Measurements from ENCODE around the gene GNAT1. TPM values are rescaled to one million over a fixed set of nuclear protein-coding genes. Genes with fewer than 3 reads are reported as not detected.
"Not testable (repeated sequence)": the region's sequence is repeated elsewhere in the genome, so short reads cannot be mapped to it uniquely, and the experiment has no call there.

GNAT1 gene
- total RNA-seq, 2 experiments from 2014 or later = not detected

DNA sequence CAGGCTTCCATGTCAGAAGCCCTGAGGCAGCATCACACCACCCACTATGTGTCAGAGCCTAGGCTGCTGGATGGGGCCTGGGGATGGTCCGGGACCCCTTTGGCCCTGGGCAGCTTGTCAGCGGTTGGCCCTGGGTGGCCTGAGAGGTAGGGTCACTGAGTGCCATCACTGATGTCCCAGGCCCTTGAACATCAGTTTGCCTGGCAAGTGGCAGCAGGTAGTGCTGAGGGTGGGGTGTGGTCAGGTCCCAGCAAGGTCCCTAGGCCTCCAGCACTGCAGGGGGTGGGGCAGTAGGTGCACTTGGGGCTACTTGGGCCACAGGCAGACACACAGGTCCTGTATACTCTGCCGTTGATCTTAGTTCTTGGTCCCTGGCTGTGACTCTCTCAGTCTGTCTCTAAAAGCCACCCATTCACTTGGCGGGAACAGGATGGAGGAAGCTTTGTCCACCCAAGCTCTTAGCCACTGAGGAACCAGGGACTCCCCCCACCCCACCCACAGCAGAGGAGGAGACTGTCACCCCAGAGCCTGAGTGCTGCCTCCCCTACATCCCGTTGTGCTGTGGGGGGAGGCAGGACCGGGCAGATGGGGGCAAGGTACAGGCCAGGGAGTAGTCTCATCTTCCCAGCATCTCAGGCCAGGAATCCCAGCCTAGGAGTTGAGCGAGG lies 50.4 kb downstream of the GNAT1 start:
- intact Hi-C loops (cut with micrococcal nuclease) = no loop called here
- peak overlapping the region; percentile 23 for H3K4me3 Mint-ChIP-seq
- CTCF ChIA-PET = interaction anchor here (1.0 to 9.5 kb wide), 5 partner anchors 10 to 83 kb away, joined by 3 to 307 read pairs (median 5); partner anchors contain the start of gene GNAI2

DNA sequence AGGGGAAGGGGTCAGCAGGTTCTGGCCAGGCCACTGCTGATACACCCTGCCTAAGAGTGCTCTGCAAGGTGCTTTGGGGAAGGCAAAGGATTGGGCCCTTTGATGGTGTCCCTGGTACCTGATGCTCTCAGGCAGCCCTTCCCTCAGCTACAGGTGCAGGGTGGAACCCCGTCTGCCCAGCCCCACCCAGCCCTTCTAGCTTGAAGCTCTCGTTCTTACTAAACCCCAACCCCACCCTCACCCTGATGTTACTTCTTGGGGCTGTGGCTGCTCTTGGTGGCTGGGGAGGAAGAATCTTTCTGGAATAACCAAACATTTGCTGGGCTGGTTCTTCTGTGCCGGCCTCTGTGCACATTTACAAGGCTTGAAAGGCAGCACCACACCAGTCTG lies 51.0 kb downstream of the GNAT1 start:
- H3K36me3 Mint-ChIP-seq = peaks cover 15% of the 10 kb centered on the region
- no peaks in the 10 kb centered on the region for H3K27me3 Mint-ChIP-seq
- no peaks in the 10 kb centered on the region for H3K9me3 Mint-ChIP-seq
- H3K4me3 Mint-ChIP-seq = peak overlapping the region; percentile 69
- peaks cover 79% of the 10 kb centered on the region for H3K4me1 Mint-ChIP-seq (ENCODE audit: low read depth)
- peak overlapping the region; percentile 96 for H3K27ac Mint-ChIP-seq
- POLR2A ChIA-PET = interaction anchor here (2.6 kb wide), 1 partner anchor 15 kb away, joined by 8 read pairs; no protein-coding TSS in a partner anchor
- DNase-seq = peak; percentile 57
- CTCF ChIA-PET = interaction anchor here (1.5 to 9.5 kb wide), 4 partner anchors 11 to 82 kb away, joined by 5 to 307 read pairs (median 14); partner anchors contain the start of gene GNAI2
- intact Hi-C loops (cut with micrococcal nuclease) = no loop called here

More for the DNA sequence above, 50.4 kb downstream of the GNAT1 start:
- Mint-ChIP-seq H3K4me1 (ENCODE audit: low read depth) (peaks cover 74% of the 10 kb centered on the region), H3K36me3 (peaks cover 20% of the 10 kb centered on the region), H3K27me3 (no peaks in the 10 kb centered on the region), H3K27ac (peak overlapping the region; percentile 96), H3K9me3 (no peaks in the 10 kb centered on the region)
- POLR2A ChIA-PET = interaction anchor here (2.6 kb wide), 1 partner anchor 15 kb away, joined by 8 read pairs; no protein-coding TSS in a partner anchor
- peak; percentile 39 for DNase-seq

DNA sequence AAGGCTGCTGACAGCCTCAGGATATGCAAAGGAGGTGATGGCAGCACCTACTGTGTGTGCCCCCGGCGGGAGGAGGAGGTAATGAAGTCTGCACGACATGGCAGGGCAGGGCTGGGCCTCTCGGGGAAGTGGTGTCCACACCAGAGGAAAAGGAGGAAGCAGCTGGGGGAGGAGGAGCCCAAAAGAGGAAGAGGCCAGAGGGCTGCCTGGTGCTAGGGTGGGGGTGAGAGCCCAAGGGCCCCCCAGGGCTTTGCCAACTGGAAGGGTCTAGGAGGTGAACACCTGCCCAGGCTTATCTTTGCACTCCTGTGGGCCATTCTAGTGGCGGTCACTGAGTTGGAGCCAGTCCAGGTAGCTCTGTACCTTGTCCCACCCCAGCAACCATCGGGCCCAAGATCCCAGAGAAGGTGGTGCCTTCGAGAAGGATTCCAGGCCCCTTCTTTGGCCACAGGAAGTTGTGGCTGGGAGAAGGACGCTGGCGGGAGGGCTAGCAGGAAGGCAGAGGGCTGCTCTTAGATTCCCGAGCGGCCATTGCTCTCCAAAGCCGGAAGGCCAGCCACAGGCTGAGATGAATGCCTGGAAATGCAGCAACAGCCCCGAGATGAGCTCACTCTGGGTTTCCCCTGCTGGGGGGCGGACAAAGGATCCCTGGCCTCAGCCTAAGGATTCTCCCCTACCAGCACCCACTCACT lies 51.6 kb downstream of the GNAT1 start:
- CTCF ChIA-PET = interaction anchor here (0.7 to 9.5 kb wide), 6 partner anchors 11 to 81 kb away, joined by 3 to 307 read pairs (median 8); partner anchors contain the start of gene GNAI2
- DNase-seq = peak; percentile 77
- intact Hi-C loops (cut with micrococcal nuclease) = no loop called here
- H3K27me3 Mint-ChIP-seq = no peaks in the 10 kb centered on the region
- POLR2A ChIA-PET = interaction anchor here (1.0 to 2.6 kb wide), 4 partner anchors 9 to 94 kb away, joined by 3 to 8 read pairs (median 4); no protein-coding TSS in a partner anchor
- H3K27ac Mint-ChIP-seq = peak overlapping the region; percentile 96
- H3K4me3 Mint-ChIP-seq = peak overlapping the region; percentile 69
- no peaks in the 10 kb centered on the region for H3K9me3 Mint-ChIP-seq
- peaks cover 82% of the 10 kb centered on the region for H3K4me1 Mint-ChIP-seq (ENCODE audit: low read depth)
- H3K36me3 Mint-ChIP-seq = peaks cover 10% of the 10 kb centered on the region

DNA sequence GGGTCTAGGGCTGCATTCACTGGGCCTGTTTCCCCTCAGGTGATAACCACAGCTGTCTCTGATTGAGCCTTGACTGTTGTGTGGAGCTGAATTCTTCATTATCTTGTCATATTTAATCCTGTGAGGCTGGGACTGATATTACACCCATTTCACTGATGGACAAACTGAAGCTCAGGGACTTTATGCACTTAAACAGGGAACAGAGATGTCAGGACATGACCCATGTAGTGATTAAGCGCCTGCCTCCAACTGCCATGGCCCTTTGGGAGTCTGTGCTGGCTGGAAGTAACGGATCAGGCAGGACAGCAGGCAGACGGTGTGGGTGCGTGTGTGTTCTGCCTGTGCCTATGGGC lies 52.1 kb downstream of the GNAT1 start:
- intact Hi-C loops (cut with micrococcal nuclease) = no loop called here
- DNase-seq = no peak
- no peaks in the 10 kb centered on the region for H3K9me3 Mint-ChIP-seq
- peaks cover 82% of the 10 kb centered on the region for H3K4me1 Mint-ChIP-seq (ENCODE audit: low read depth)
- H3K27ac Mint-ChIP-seq = peak overlapping the region; percentile 96
- no peak overlapping the region for H3K4me3 Mint-ChIP-seq
- ChIA-PET CTCF (interaction anchor here (0.7 to 9.5 kb wide), 5 partner anchors 12 to 49 kb away, joined by 3 to 307 read pairs (median 12); partner anchors contain the start of gene GNAI2), POLR2A (interaction anchor here (1.0 to 1.3 kb wide), 3 partner anchors 8 to 94 kb away, joined by 3 to 5 read pairs (median 4); no protein-coding TSS in a partner anchor)
- H3K36me3 Mint-ChIP-seq = peaks cover 10% of the 10 kb centered on the region
- no peaks in the 10 kb centered on the region for H3K27me3 Mint-ChIP-seq

DNA sequence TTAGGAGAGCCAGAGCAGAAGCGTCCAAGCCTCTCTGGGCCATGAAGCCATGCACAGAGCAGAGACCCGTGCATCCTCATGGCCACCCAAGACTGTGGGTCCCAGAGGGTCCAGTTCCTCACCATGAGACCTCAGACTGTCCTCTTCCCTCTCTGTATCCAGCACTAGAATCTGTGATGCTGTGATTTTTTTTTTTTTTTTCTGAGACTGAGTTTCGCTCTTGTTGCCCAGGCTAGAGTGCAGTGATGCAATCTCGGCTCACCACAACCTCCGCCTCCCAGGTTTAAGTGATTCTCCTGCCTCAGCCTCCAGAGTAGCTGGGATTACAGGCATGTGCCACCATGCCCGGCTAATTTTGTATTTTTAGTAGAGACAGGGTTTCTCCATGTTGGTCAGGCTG lies 53.4 kb downstream of the GNAT1 start:
- H3K4me3 Mint-ChIP-seq; POLR2A ChIA-PET; H3K27me3 Mint-ChIP-seq; H3K9me3 Mint-ChIP-seq; intact Hi-C loops (cut with micrococcal nuclease); DNase-seq: not testable (repeated sequence)
- H3K27ac Mint-ChIP-seq = peak overlapping the region; percentile 96
- peaks cover 81% of the 10 kb centered on the region for H3K4me1 Mint-ChIP-seq (ENCODE audit: low read depth)
- CTCF ChIA-PET = interaction anchor here (5.6 to 9.5 kb wide), 2 partner anchors 13 to 50 kb away, joined by 24 to 307 read pairs; partner anchors contain the start of gene GNAI2
- peaks cover 11% of the 10 kb centered on the region for H3K36me3 Mint-ChIP-seq

DNA sequence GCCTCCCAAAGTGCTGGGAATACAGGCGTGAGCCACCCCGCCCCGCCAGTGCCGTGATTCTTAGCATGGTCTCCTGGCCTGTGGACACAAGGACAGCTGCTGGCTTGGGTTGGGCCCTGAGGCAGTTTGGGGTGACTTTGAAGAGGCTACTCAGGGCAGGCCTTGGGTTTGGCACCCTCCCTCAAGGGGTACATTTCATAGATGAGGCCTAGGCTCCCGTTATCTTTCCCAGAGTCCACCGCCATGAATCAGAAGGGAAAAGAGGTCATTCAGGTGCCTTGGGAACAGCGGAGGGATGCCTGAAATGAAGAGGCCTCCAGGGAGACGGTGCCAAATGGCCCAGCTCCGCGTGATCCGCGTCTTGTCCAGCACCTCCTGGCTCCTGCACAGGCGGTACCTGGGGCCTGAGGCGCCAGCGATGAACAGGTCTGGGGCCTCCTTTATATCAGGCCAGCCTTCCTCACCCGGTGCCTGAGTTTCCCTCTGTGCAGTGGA lies 53.9 kb downstream of the GNAT1 start:
- peaks cover 81% of the 10 kb centered on the region for H3K4me1 Mint-ChIP-seq (ENCODE audit: low read depth)
- peak overlapping the region; percentile 77 for H3K4me3 Mint-ChIP-seq
- no peaks in the 10 kb centered on the region for H3K9me3 Mint-ChIP-seq
- ChIA-PET POLR2A (no interaction called here), CTCF (interaction anchor here (5.6 to 9.5 kb wide), 2 partner anchors 14 to 51 kb away, joined by 24 to 307 read pairs; partner anchors contain the start of gene GNAI2)
- intact Hi-C loops (cut with micrococcal nuclease) = no loop called here
- peak overlapping the region; percentile 96 for H3K27ac Mint-ChIP-seq
- DNase-seq = no peak
- H3K36me3 Mint-ChIP-seq = peaks cover 14% of the 10 kb centered on the region
- no peaks in the 10 kb centered on the region for H3K27me3 Mint-ChIP-seq

DNA sequence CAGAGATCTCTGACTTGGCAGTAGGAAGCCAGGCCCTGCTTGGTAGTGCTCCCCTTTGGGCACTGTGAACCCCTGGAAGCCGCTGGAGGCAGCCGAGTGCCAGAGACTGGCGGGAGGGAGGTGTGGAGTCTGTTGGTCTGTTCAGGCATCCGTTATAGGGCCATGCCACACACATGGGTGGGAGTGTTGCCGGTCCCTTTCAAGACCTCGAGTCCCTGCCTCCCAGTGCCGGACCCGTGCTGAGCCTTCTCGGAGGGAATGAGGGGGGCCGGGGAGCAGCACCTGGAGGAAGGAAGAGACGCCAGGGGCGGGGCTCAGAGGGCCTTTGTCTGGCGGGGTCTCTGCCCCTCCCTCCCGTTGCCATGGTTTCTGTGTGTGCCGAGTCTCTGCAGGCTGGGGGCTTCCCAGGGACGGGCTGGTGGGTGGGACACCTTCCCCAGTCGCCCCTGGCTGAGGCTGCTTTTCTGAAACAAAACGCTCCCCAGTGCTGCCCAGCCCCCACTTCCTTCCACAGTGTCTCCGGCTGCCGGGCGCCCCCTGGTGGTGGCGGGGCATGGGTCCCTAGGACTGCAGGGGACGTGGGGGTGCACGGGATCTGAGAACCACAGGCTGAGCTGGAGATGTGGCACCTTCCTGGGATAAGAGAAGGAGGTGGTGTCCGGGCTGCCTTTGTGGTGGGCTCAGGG lies 54.6 kb downstream of the GNAT1 start:
- no peaks in the 10 kb centered on the region for H3K9me3 Mint-ChIP-seq
- H3K36me3 Mint-ChIP-seq = peaks cover 15% of the 10 kb centered on the region
- peak; percentile 96 for DNase-seq
- CTCF ChIA-PET = interaction anchor here (0.6 to 9.5 kb wide), 26 partner anchors 12 to 156 kb away, joined by 3 to 307 read pairs (median 7); partner anchors contain the start of genes GNAI2, GNAT1, HYAL3 and IFRD2
- peaks cover 82% of the 10 kb centered on the region for H3K4me1 Mint-ChIP-seq (ENCODE audit: low read depth)
- H3K27ac Mint-ChIP-seq = peak overlapping the region; percentile 96
- intact Hi-C loops (cut with micrococcal nuclease) = loop anchor here (1.0 kb wide), 6 partner anchors 8 to 53 kb away; partner anchors contain the start of genes HYAL3, IFRD2 and NAA80
- H3K27me3 Mint-ChIP-seq = no peaks in the 10 kb centered on the region
- H3K4me3 Mint-ChIP-seq = peak overlapping the region; percentile 77
- POLR2A ChIA-PET = interaction anchor here (0.8 to 1.7 kb wide), 10 partner anchors 8 to 305 kb away, joined by 3 to 18 read pairs (median 6); partner anchors contain the start of genes GNAI2, HYAL3, IFRD2 and NAA80

DNA sequence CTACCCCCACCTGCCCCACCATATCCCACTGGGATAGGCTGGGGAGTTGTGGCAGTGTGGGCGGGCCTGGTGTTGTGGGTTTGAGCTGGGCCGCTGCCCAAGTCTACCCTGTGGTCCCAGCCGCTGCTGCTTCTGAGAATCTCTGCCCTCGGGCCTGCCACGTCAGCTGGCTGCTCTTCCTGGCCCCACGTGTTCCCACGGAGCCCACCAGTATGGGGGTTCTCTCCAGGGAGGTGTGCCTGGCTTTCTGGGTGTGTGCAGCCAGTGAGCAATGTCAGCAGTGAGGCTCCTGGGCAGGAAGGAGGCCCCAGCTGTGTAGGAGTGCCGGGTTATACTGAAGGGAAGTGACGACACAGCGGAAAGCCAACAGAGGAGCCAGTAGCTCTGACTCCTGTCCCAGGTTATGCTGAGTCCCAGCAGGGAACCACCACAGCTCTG lies 55.1 kb downstream of the GNAT1 start:
- no peaks in the 10 kb centered on the region for H3K27me3 Mint-ChIP-seq
- DNase-seq = peak; percentile 94
- ChIA-PET POLR2A (interaction anchor here (0.5 to 1.7 kb wide), 11 partner anchors 9 to 306 kb away, joined by 3 to 18 read pairs (median 6); partner anchors contain the start of genes GNAI2, HYAL3, IFRD2 and NAA80), CTCF (interaction anchor here (0.5 to 9.5 kb wide), 32 partner anchors 12 to 901 kb away, joined by 3 to 307 read pairs (median 6); partner anchors contain the start of genes GNAI2, GNAT1, HYAL3 and IFRD2)
- peak overlapping the region; percentile 77 for H3K4me3 Mint-ChIP-seq
- peak overlapping the region; percentile 96 for H3K27ac Mint-ChIP-seq
- intact Hi-C loops (cut with micrococcal nuclease) = loop anchor here (1.0 kb wide), 6 partner anchors 8 to 53 kb away; partner anchors contain the start of genes HYAL3, IFRD2 and NAA80
- H3K9me3 Mint-ChIP-seq = no peaks in the 10 kb centered on the region
- H3K36me3 Mint-ChIP-seq = peaks cover 18% of the 10 kb centered on the region
- peaks cover 82% of the 10 kb centered on the region for H3K4me1 Mint-ChIP-seq (ENCODE audit: low read depth)

Small RNAs within 50 kb of the gene (microRNA-seq; reads per million reads assigned to microRNA genes)
- gene MIR566 (ENCODE audit: borderline microRNAs expressed, borderline number of aligned reads, borderline replicate concordance) = not detected
- gene MIR5787 (ENCODE audit: borderline microRNAs expressed, borderline number of aligned reads, borderline replicate concordance) = not detected

Other genes with a start within 250 kb of the GNAT1 start
- 100 to 1,000 TPM in 1 of 2 experiments, 10 to 100 TPM in 1; 95.2 to 107 TPM for gene RBM5, start 102.7 kb upstream of the GNAT1 start, total RNA-seq
- under 1 TPM; 0.17 to 0.19 TPM for gene SEMA3F, start 36.3 kb upstream of the GNAT1 start, total RNA-seq
- gene SLC38A3, start 13.7 kb downstream of the GNAT1 start, total RNA-seq = not detected
- 100 to 1,000 TPM; 346 to 349 TPM for gene GNAI2, start 44.6 kb downstream of the GNAT1 start, total RNA-seq
- under 1 TPM; 0.86 to 0.97 TPM for gene SEMA3B, start 77.5 kb downstream of the GNAT1 start, total RNA-seq
- not detected for gene LSMEM2, start 87.5 kb downstream of the GNAT1 start, total RNA-seq
- 100 to 1,000 TPM; 111 to 112 TPM for gene IFRD2, start 100.8 kb downstream of the GNAT1 start, total RNA-seq
- gene HYAL3, start 107.8 kb downstream of the GNAT1 start, total RNA-seq = 1 to 10 TPM; 2.5 to 4.0 TPM
- gene NAA80, start 107.8 kb downstream of the GNAT1 start, total RNA-seq = 10 to 100 TPM; 18.8 to 19.6 TPM
- under 1 TPM in 1 of 2 experiments, not detected in 1; 0.14 TPM for gene HYAL1, start 112.0 kb downstream of the GNAT1 start, total RNA-seq
- gene HYAL2, start 131.1 kb downstream of the GNAT1 start, total RNA-seq = 1 to 10 TPM; 4.8 to 5.7 TPM
- gene TUSC2, start 136.6 kb downstream of the GNAT1 start, total RNA-seq = 10 to 100 TPM; 18.7 to 19.7 TPM
- 10 to 100 TPM; 48.8 to 52.6 TPM for gene RASSF1, start 149.2 kb downstream of the GNAT1 start, total RNA-seq
- gene ZMYND10, start 154.1 kb downstream of the GNAT1 start, total RNA-seq = under 1 TPM; 0.94 to 1.00 TPM
- gene NPRL2, start 159.2 kb downstream of the GNAT1 start, total RNA-seq = 10 to 100 TPM; 33.2 to 35.8 TPM
- 10 to 100 TPM; 17.8 to 20.1 TPM for gene CYB561D2, start 159.3 kb downstream of the GNAT1 start, total RNA-seq
- gene TMEM115, start 167.9 kb downstream of the GNAT1 start, total RNA-seq = 10 to 100 TPM; 16.0 TPM

Measured in activated CD4-positive, alpha-beta memory T cell treated with anti-CD3 and anti-CD28 coated beads for 36 hours (primary cell).